HepG2 (cell line): ENCODE results near the gene GIPC1. TPM values are rescaled to one million over a fixed set of nuclear protein-coding genes. Genes with fewer than 3 reads are reported as not detected.

Experiments used
- FOXP4 ChIP-seq: sonication (generic); formaldehyde crosslinking; IDR thresholded peaks from 2 replicates; pipeline ENCODE4 v1.4.0; 2020; ENCODE audit warnings: missing genetic modification reagents
- HES4 ChIP-seq: sonication (generic); formaldehyde crosslinking; IDR thresholded peaks from 2 replicates; pipeline ENCODE4 v1.9.0; 2021; ENCODE audit warnings: mild to moderate bottlenecking, missing genetic modification reagents, borderline replicate concordance
- HHEX ChIP-seq: IDR thresholded peaks from 2 replicates; pipeline ENCODE4 v1.6.1; 2016; ENCODE audit warnings: control low read depth
- MTERF4 ChIP-seq: sonication (generic); formaldehyde crosslinking; IDR thresholded peaks from 2 replicates; pipeline ENCODE4 v1.8.0; 2023; ENCODE audit warnings: mild to moderate bottlenecking, missing genetic modification reagents
- PHF20 ChIP-seq: sonication (generic); formaldehyde crosslinking; IDR thresholded peaks from 2 replicates; pipeline ENCODE4 v1.5.0; 2020; ENCODE audit warnings: mild to moderate bottlenecking, missing genetic modification reagents
- RNF2 ChIP-seq: fragments of 450-650 bp; conservative IDR thresholded peaks from 2 replicates; pipeline ENCODE4 v1.6.1; 2016; ENCODE audit warnings: low read depth
- SPEN ChIP-seq: sonication (generic); formaldehyde crosslinking; IDR thresholded peaks from 2 replicates; pipeline ENCODE4 v1.5.1; 2020; ENCODE audit warnings: low read depth, mild to moderate bottlenecking, missing genetic modification reagents
- ZBTB25 ChIP-seq: IDR thresholded peaks from 2 replicates; pipeline ENCODE4 v1.6.1; 2018; ENCODE audit warnings: missing genetic modification reagents
- ZFYVE20 ChIP-seq: sonication (generic); formaldehyde crosslinking; IDR thresholded peaks from 2 replicates; pipeline ENCODE4 v1.8.0; 2023; ENCODE audit warnings: low read depth, mild to moderate bottlenecking, moderate library complexity, missing genetic modification reagents, borderline replicate concordance
- ZNF775 ChIP-seq: sonication (generic); formaldehyde crosslinking; IDR thresholded peaks from 2 replicates; pipeline ENCODE4 v1.4.0; 2020; ENCODE audit warnings: missing genetic modification reagents, mild to moderate bottlenecking, moderate library complexity, borderline replicate concordance
- polyA plus RNA-seq, 8 experiments: library from polyadenylated mRNA; depleted of rRNA in 3 of 8; stranded (reverse) in 7 of 8; unstranded in 1 of 8; fragments of >200 nt; fragmentation: Illumina TruSeq in 4 of 8; extraction: Trizol in 4 of 8; gene quantifications; 2 replicates each; pipeline versions ENCODE4 v1.2.1 to v1.2.3, GENCODE V29; 2011 to 2016; ENCODE audit warnings: low read depth in 4 of 8, missing spikeins in 1 of 8, mixed read lengths in 1 of 8; ENCODE audit not compliant: insufficient read depth in 1 of 8
- total RNA-seq, 5 experiments: library from RNA; depleted of rRNA; stranded (reverse); fragments of >200 nt; fragmentation: Illumina TruSeq; extraction: Trizol; gene quantifications; 2 replicates each; pipeline ENCODE4 v1.2.3, GENCODE V29; 2016; ENCODE audit warnings: low read depth in 1 of 5

GIPC1 gene
- total and polyA plus RNA-seq, 2 of the 13 experiments (the other 11 are each of a cell fraction or from before 2014, with no cell fraction given): 27.1 to 48.1 TPM

GRCh38 chr19:14450876-14451275, 45.1 kb downstream of the GIPC1 start (continued):
- TF ChIP-seq MTERF4 (CRISPR knock-in tag) (no peak), HES4 (CRISPR knock-in tag) (no peak), HHEX (CRISPR knock-in tag) (no peak), ZFYVE20 (CRISPR knock-in tag) (no peak), PHF20 (no peak), RNF2 (no peak), ZNF775 (no peak), SPEN (CRISPR knock-in tag) (no peak), FOXP4 (CRISPR knock-in tag) (no peak), ZBTB25 (CRISPR knock-in tag) (no peak)
